CD4-positive, CD25-positive, alpha-beta regulatory T cell (primary cell): Measurements from ENCODE around the gene FAAP20. TPM values are rescaled to one million over a fixed set of nuclear protein-coding genes. Genes with fewer than 3 reads are reported as not detected.
A peak's percentile ranks its signal among the peaks of the same experiment; 100 is the strongest.

Experiments
- ATAC-seq, 2 donors: fragments of 150-1000 bp; cut with Tn5 transposase; one replicate each; pipeline ENCODE4 v1.10.0; 2021; ENCODE audit warnings: low read depth in 2 of 2, moderate number of reproducible peaks in 2 of 2, moderate library complexity in 1 of 2
- DNase-seq, 3 donors: peaks; one replicate each; pipeline versions ENCODE4 v3.0.0 to v3.0.0-alpha.2; 2012 to 2022; ENCODE audit warnings: mixed read lengths in 1 of 3
- H3K27ac ChIP-seq: one replicate; pipeline ENCODE4 v1.7.0; 2013; ENCODE audit warnings: mild to moderate bottlenecking, low read length; ENCODE audit not compliant: insufficient read depth, poor library complexity, severe bottlenecking
- H3K27me3 ChIP-seq: one replicate; pipeline ENCODE4 v1.7.0; 2013; ENCODE audit warnings: low read length; ENCODE audit not compliant: control insufficient read depth, insufficient read depth
- H3K36me3 ChIP-seq: one replicate; pipeline ENCODE4 v1.7.0; 2013; ENCODE audit warnings: mild to moderate bottlenecking, low read length, moderate library complexity; ENCODE audit not compliant: control insufficient read depth, insufficient read depth
- H3K4me1 ChIP-seq: 2 replicates; pipeline ENCODE4 v1.7.0; 2013; ENCODE audit warnings: mild to moderate bottlenecking, low read length; ENCODE audit not compliant: insufficient read depth, control insufficient read depth, poor library complexity, severe bottlenecking
- H3K4me3 ChIP-seq: one replicate; pipeline ENCODE4 v1.7.0; 2013; ENCODE audit warnings: low read depth, mild to moderate bottlenecking, low read length, moderate library complexity
- H3K9me3 ChIP-seq, 2 experiments: 1 replicate in 1 of 2; 2 replicates in 1 of 2; pipeline ENCODE4 v1.7.0; 2013; ENCODE audit warnings: low read length in 2 of 2, mild to moderate bottlenecking in 1 of 2, moderate library complexity in 1 of 2; ENCODE audit not compliant: control insufficient read depth in 2 of 2
- H3K27ac Mint-ChIP-seq, 3 donors: one replicate each; pipeline ENCODE4 v1.8.0; 2020 to 2022; ENCODE audit warnings: mild to moderate bottlenecking in 3 of 3, mixed read lengths in 3 of 3, moderate library complexity in 2 of 3
- H3K27me3 Mint-ChIP-seq: one replicate; pipeline ENCODE4 v1.8.0; 2022; ENCODE audit warnings: mild to moderate bottlenecking, mixed read lengths
- H3K36me3 Mint-ChIP-seq: one replicate; pipeline ENCODE4 v1.8.0; 2020; ENCODE audit warnings: mixed read lengths
- H3K4me1 Mint-ChIP-seq, 4 donors: one replicate each; pipeline ENCODE4 v1.8.0; 2020 to 2022; ENCODE audit warnings: mixed read lengths in 4 of 4, mild to moderate bottlenecking in 1 of 4
- H3K4me3 Mint-ChIP-seq, 4 donors: one replicate each; pipeline ENCODE4 v1.8.0; 2020 to 2022; ENCODE audit warnings: mild to moderate bottlenecking in 4 of 4, mixed read lengths in 4 of 4, moderate library complexity in 3 of 4
- H3K9me3 Mint-ChIP-seq, 7 donors: one replicate each; pipeline ENCODE4 v1.8.0; 2020 to 2022; ENCODE audit warnings: mixed read lengths in 7 of 7, mild to moderate bottlenecking in 3 of 7, moderate library complexity in 2 of 7
- polyA plus RNA-seq, 4 donors: library from polyadenylated mRNA; unstranded; fragments of 300-500 nt; fragmentation: Illumina TruSeq; gene quantifications; one replicate each; pipeline ENCODE4 v1.2.3, GENCODE V29; 2021
- total RNA-seq: library from RNA; stranded (reverse); gene quantifications from one replicate; pipeline ENCODE4 v1.2.3, GENCODE V29; 2022

FAAP20 gene
- total and polyA plus RNA-seq, 5 donors from 2014 or later, result 40.0 to 66.5 (median 45.4) TPM

- H3K36me3 Mint-ChIP-seq, result peaks cover 13% of the 10 kb centered on the region
- H3K4me3 ChIP-seq, result no peak overlapping the region
- ATAC-seq (no peak), DNase-seq (no peak)
- H3K4me3 Mint-ChIP-seq, result no peak overlapping the region
- no peaks in the 10 kb centered on the region for H3K4me1 ChIP-seq
- no peaks in the 10 kb centered on the region for H3K36me3 ChIP-seq
- no peaks in the 10 kb centered on the region for H3K27me3 ChIP-seq
- H3K4me1 Mint-ChIP-seq, result peaks cover 0 to 4% (median 1%) of the 10 kb centered on the region in 4 donors
- no peak overlapping the region for H3K27ac Mint-ChIP-seq
- H3K9me3 Mint-ChIP-seq, result no peaks in the 10 kb centered on the region
- H3K27ac ChIP-seq, result no peak overlapping the region
- no peaks in the 10 kb centered on the region for H3K9me3 ChIP-seq
- H3K27me3 Mint-ChIP-seq, result no peaks in the 10 kb centered on the region
These were observed 18.0 kb downstream of the FAAP20 start for GRCh38 chr1:2176615-2177014.

GRCh38 chr1:2175681-2176454 lies 18.7 kb downstream of the FAAP20 start:
- H3K27ac Mint-ChIP-seq, result peak overlapping the region in 1 of 3 donors; percentile 52
- Histone ChIP-seq H3K27me3 (no peaks in the 10 kb centered on the region), H3K9me3 (no peaks in the 10 kb centered on the region), H3K4me1 (no peaks in the 10 kb centered on the region), H3K4me3 (no peak overlapping the region), H3K27ac (no peak overlapping the region), H3K36me3 (no peaks in the 10 kb centered on the region)
- H3K4me1 Mint-ChIP-seq, result peaks cover 0 to 4% (median 1%) of the 10 kb centered on the region in 4 donors
- peak overlapping the region in 1 of 4 donors; percentile 53 for H3K4me3 Mint-ChIP-seq
- H3K27me3 Mint-ChIP-seq, result no peaks in the 10 kb centered on the region
- ATAC-seq (no peak), DNase-seq (no peak)
- H3K9me3 Mint-ChIP-seq, result no peaks in the 10 kb centered on the region
- H3K36me3 Mint-ChIP-seq, result peaks cover 15% of the 10 kb centered on the region

GRCh38 chr1:2175055-2175414 lies 19.5 kb downstream of the FAAP20 start:
- Mint-ChIP-seq H3K27ac (peak overlapping the region in 1 of 3 donors; percentile 64), H3K27me3 (no peaks in the 10 kb centered on the region), H3K4me1 (peaks cover 0 to 4% (median 1%) of the 10 kb centered on the region in 4 donors), H3K4me3 (peak overlapping the region in 3 of 4 donors; percentile 67 to 71 (median 70)), H3K9me3 (no peaks in the 10 kb centered on the region), H3K36me3 (peaks cover 19% of the 10 kb centered on the region)
- Histone ChIP-seq H3K9me3 (no peaks in the 10 kb centered on the region), H3K36me3 (no peaks in the 10 kb centered on the region), H3K27me3 (no peaks in the 10 kb centered on the region), H3K27ac (no peak overlapping the region), H3K4me3 (no peak overlapping the region), H3K4me1 (no peaks in the 10 kb centered on the region)
- ATAC-seq (no peak), DNase-seq (no peak)

- H3K36me3 Mint-ChIP-seq, result peaks cover 19% of the 10 kb centered on the region
- no peaks in the 10 kb centered on the region for H3K36me3 ChIP-seq
- DNase-seq (peak in 2 of 3 donors; percentile 34 to 45), ATAC-seq (peak in 1 of 2 donors; percentile 42)
- H3K27me3 Mint-ChIP-seq, result no peaks in the 10 kb centered on the region
- H3K4me3 ChIP-seq, result no peak overlapping the region
- peak overlapping the region in 1 of 3 donors; percentile 64 for H3K27ac Mint-ChIP-seq
- no peak overlapping the region for H3K27ac ChIP-seq
- no peaks in the 10 kb centered on the region for H3K27me3 ChIP-seq
- H3K4me1 Mint-ChIP-seq, result peaks cover 0 to 4% (median 1%) of the 10 kb centered on the region in 4 donors
- no peaks in the 10 kb centered on the region for H3K9me3 ChIP-seq
- H3K4me1 ChIP-seq, result no peaks in the 10 kb centered on the region
- H3K4me3 Mint-ChIP-seq, result peak overlapping the region in 3 of 4 donors; percentile 67 to 71 (median 70)
- no peaks in the 10 kb centered on the region for H3K9me3 Mint-ChIP-seq
These were observed 20.1 kb downstream of the FAAP20 start for GRCh38 chr1:2174348-2175054.

GRCh38 chr1:2173546-2174347 lies 20.8 kb downstream of the FAAP20 start:
- Histone ChIP-seq H3K27me3 (no peaks in the 10 kb centered on the region), H3K36me3 (no peaks in the 10 kb centered on the region), H3K4me1 (no peaks in the 10 kb centered on the region), H3K9me3 (no peaks in the 10 kb centered on the region), H3K27ac (no peak overlapping the region), H3K4me3 (no peak overlapping the region)
- Mint-ChIP-seq H3K9me3 (no peaks in the 10 kb centered on the region), H3K36me3 (peaks cover 19% of the 10 kb centered on the region), H3K27ac (no peak overlapping the region), H3K4me3 (no peak overlapping the region), H3K4me1 (peaks cover 0 to 4% (median 1%) of the 10 kb centered on the region in 4 donors), H3K27me3 (no peaks in the 10 kb centered on the region)
- ATAC-seq (no peak), DNase-seq (no peak)

GRCh38 chr1:2172551-2173146 lies 21.9 kb downstream of the FAAP20 start:
- no peak overlapping the region for H3K27ac ChIP-seq
- Mint-ChIP-seq H3K9me3 (no peaks in the 10 kb centered on the region), H3K4me1 (peaks cover 0 to 4% (median 1%) of the 10 kb centered on the region in 4 donors), H3K27ac (no peak overlapping the region), H3K36me3 (peaks cover 19% of the 10 kb centered on the region), H3K4me3 (no peak overlapping the region), H3K27me3 (no peaks in the 10 kb centered on the region)
- no peak for DNase-seq
- H3K4me3 ChIP-seq, result no peak overlapping the region
- H3K36me3 ChIP-seq, result no peaks in the 10 kb centered on the region
- no peaks in the 10 kb centered on the region for H3K9me3 ChIP-seq
- no peaks in the 10 kb centered on the region for H3K27me3 ChIP-seq
- ATAC-seq, result no peak
- no peaks in the 10 kb centered on the region for H3K4me1 ChIP-seq

- Histone ChIP-seq H3K27me3 (no peaks in the 10 kb centered on the region), H3K4me1 (no peaks in the 10 kb centered on the region), H3K4me3 (no peak overlapping the region), H3K27ac (no peak overlapping the region), H3K36me3 (no peaks in the 10 kb centered on the region), H3K9me3 (no peaks in the 10 kb centered on the region)
- ATAC-seq (no peak), DNase-seq (no peak)
- Mint-ChIP-seq H3K27me3 (no peaks in the 10 kb centered on the region), H3K36me3 (peaks cover 19% of the 10 kb centered on the region), H3K9me3 (no peaks in the 10 kb centered on the region), H3K27ac (no peak overlapping the region), H3K4me1 (peaks cover 0 to 4% (median 1%) of the 10 kb centered on the region in 4 donors), H3K4me3 (no peak overlapping the region)
These were observed 22.6 kb downstream of the FAAP20 start for GRCh38 chr1:2172012-2172411.
